ENCODE measurements around the gene OGFOD2. TPM values are rescaled to one million over a fixed set of nuclear protein-coding genes. Genes with fewer than 3 reads are reported as not detected.

Gene OGFOD2
- total and polyA plus RNA-seq, 2 of the 13 experiments (the other 11 are each of a cell fraction or from before 2014, with no cell fraction given) = 13.2 to 14.6 TPM

GRCh38 chr12:122984612-122985337, 9.7 kb downstream of the OGFOD2 start (continued):
- TF ChIP-seq HMGXB3 (CRISPR knock-in tag; IDR thresholded peaks at IDR 0.05; ENCODE audit: borderline replicate concordance) = peak; percentile 89; the same call in 1 of the 2 replicates
- peak; percentile 91 for TF ChIP-seq ZGPAT (CRISPR knock-in tag; IDR thresholded peaks at IDR 0.05)
- TF ChIP-seq ZNF75D (CRISPR knock-in tag; IDR thresholded peaks at IDR 0.05; ENCODE audit: borderline replicate concordance) = no peak
- no peak for TF ChIP-seq ZNF367 (CRISPR knock-in tag; IDR thresholded peaks at IDR 0.05; ENCODE audit: borderline replicate concordance)
- 0 out of 2 replicates have a peak, but pooled peaks have one; percentile 62 for TF ChIP-seq ZNF639 (CRISPR knock-in tag; conservative IDR thresholded peaks at IDR 0.05)
- no peak; the same call in 1 of the 2 replicates for TF ChIP-seq IRX3 (CRISPR knock-in tag; IDR thresholded peaks at IDR 0.05; ENCODE audit: borderline replicate concordance, low read depth)
- TF ChIP-seq NFKB2 (CRISPR knock-in tag; IDR thresholded peaks at IDR 0.05; ENCODE audit: borderline replicate concordance) = peak; percentile 76; the same call in 1 of the 2 replicates
- TF ChIP-seq KDM4B (CRISPR knock-in tag; IDR thresholded peaks at IDR 0.05) = no peak
- no peak for TF ChIP-seq CCDC6 (CRISPR knock-in tag; IDR thresholded peaks at IDR 0.05)
- peak; percentile 94 for TF ChIP-seq KDM2A (CRISPR knock-in tag; IDR thresholded peaks at IDR 0.05; ENCODE audit: borderline replicate concordance, low read depth)
- 0 out of 2 replicates have a peak, but pooled peaks have one; percentile 37 for TF ChIP-seq ARHGAP35 (CRISPR knock-in tag; IDR thresholded peaks at IDR 0.05; ENCODE audit: borderline replicate concordance)
- TF ChIP-seq, protein P1, sequence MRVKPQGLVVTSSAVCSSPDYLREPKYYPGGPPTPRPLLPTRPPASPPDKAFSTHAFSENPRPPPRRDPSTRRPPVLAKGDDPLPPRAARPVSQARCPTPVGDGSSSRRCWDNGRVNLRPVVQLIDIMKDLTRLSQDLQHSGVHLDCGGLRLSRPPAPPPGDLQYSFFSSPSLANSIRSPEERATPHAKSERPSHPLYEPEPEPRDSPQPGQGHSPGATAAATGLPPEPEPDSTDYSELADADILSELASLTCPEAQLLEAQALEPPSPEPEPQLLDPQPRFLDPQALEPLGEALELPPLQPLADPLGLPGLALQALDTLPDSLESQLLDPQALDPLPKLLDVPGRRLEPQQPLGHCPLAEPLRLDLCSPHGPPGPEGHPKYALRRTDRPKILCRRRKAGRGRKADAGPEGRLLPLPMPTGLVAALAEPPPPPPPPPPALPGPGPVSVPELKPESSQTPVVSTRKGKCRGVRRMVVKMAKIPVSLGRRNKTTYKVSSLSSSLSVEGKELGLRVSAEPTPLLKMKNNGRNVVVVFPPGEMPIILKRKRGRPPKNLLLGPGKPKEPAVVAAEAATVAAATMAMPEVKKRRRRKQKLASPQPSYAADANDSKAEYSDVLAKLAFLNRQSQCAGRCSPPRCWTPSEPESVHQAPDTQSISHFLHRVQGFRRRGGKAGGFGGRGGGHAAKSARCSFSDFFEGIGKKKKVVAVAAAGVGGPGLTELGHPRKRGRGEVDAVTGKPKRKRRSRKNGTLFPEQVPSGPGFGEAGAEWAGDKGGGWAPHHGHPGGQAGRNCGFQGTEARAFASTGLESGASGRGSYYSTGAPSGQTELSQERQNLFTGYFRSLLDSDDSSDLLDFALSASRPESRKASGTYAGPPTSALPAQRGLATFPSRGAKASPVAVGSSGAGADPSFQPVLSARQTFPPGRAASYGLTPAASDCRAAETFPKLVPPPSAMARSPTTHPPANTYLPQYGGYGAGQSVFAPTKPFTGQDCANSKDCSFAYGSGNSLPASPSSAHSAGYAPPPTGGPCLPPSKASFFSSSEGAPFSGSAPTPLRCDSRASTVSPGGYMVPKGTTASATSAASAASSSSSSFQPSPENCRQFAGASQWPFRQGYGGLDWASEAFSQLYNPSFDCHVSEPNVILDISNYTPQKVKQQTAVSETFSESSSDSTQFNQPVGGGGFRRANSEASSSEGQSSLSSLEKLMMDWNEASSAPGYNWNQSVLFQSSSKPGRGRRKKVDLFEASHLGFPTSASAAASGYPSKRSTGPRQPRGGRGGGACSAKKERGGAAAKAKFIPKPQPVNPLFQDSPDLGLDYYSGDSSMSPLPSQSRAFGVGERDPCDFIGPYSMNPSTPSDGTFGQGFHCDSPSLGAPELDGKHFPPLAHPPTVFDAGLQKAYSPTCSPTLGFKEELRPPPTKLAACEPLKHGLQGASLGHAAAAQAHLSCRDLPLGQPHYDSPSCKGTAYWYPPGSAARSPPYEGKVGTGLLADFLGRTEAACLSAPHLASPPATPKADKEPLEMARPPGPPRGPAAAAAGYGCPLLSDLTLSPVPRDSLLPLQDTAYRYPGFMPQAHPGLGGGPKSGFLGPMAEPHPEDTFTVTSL (CRISPR knock-in tag; IDR thresholded peaks at IDR 0.05; ENCODE audit: borderline replicate concordance) = peak; percentile 85
- no peak for TF ChIP-seq MTF1 (CRISPR knock-in tag; IDR thresholded peaks at IDR 0.05)
- TF ChIP-seq MXD1 (CRISPR knock-in tag; IDR thresholded peaks at IDR 0.05) = peak; percentile 79; the same call in 1 of the 2 replicates
- TF ChIP-seq SATB2 (CRISPR knock-in tag; IDR thresholded peaks at IDR 0.05) = no peak

Data from HepG2 (cell line).